Femur (tissue), 1 donor: Measurements from ENCODE around the gene TIAM2.
A peak's percentile ranks its signal among the peaks of the same experiment; 100 is the strongest.
"Not testable (repeated sequence)": the region's sequence is repeated elsewhere in the genome, so short reads cannot be mapped to it uniquely, and the experiment has no call there.

Experiments used
- DNase-seq: peaks from one replicate; pipeline ENCODE4 v3.0.0-alpha.2; 2017

TIAM2 gene

DNA sequence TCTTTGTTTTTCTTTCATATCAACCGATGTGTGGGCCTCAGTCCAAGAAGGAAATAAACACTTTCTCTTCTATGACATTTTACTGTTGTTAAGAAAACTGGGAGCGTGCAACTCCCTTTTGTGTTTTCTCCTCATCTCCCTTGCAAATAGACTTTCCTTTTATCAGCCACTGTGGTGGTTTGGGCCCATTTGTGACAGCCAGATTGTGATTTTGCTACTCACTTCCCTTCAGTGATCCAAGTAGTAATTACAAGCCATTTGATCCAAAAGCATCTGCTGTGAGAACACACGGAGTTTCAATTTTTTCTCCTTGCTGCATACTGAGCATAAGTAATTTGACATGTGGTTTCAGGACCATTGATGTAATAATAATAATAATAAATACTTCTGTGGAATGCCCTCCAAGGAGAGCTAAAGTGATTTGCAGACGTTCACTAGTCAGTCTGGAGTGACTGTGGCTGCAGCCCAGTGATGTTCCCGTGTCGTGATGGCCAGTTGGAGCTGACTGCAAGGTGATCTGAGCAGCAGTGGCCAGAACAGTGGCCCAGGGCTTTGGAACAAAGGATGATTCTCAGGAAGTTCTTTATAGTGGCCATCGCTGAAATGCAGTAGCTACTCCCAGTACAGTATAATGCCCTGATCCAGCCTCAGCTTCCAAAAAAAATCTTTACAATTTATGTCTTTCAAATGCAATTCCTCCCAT lies 176.8 kb downstream of the TIAM2 start:
- peak; percentile 70 for DNase-seq

DNA sequence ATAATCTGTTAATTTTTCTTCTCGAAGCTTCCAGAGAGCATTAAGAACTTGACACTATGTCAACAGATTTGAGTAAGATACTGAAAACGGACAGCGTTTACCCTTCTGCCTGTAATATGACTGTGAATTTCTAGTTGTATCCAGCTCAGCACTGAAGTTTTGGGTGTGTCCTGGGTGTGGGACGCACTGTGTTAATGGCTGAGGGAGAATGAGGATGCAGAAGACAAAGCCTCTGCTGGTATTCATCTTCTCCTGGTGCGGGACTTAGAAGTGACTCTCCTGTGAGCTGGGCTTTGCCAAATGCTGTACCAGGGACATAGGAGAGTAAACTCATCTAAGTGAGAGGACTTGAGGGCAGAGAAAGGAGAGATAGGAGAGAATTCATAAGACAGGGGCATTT lies 178.4 kb downstream of the TIAM2 start:
- DNase-seq = no peak

DNA sequence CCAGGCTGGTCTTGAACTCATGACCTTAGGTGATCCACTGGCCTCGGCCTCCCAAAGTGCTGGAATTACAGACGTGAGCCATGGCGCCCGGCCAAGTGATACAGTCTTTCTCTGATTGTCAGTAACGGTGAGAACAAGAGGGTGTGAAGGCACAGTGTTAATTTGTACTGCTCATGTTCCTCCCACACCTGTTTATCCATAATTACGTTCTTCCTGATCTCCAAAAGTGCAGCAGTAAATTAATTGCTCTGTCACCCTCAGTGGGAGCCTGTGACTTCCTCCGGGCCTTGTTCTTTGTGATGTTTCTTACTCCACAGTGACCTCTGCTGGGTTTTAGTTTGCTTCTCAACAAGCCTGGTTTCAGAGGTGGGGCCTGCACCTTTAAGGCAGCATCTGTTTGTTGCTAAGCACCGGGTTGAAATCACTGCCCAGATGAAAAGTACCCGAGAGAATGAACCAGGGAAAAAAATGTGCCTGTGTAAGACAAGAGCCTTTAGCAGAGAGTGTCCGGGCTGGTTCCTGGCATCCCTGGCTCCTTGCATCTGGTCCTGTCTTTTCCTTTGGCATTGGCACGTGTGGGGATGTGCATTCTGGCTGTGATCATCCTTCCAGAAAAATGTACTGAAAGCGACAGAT lies 179.6 kb downstream of the TIAM2 start:
- DNase-seq = peak; percentile 56

DNA sequence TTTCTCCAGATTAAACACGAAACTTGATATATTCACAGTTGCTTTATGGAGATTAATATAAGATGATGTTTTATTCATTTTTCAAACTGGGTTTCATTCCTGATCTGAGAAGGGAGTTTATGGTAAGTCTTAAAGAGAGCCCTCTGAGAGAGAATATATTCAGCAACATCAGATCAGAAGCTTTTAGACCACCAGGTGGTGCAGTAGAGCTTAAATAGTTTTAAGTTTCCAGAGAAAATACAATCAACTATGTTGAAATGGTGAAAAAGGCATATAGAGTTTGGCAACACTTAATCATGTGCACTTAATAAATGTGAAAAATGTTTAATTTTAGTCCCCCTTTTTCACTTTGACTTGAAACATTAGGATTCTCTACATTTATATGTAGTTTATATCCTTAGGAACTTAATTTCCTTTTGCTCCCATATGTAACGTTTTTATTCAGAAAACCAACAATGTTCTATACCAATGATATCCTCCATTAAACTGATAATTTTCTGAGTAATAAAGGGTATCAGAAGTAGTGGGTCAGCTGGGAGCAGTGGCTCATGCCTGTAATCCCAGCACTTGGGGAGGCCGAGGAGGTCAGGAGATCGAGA lies 182.3 kb downstream of the TIAM2 start:
- DNase-seq = no peak

DNA sequence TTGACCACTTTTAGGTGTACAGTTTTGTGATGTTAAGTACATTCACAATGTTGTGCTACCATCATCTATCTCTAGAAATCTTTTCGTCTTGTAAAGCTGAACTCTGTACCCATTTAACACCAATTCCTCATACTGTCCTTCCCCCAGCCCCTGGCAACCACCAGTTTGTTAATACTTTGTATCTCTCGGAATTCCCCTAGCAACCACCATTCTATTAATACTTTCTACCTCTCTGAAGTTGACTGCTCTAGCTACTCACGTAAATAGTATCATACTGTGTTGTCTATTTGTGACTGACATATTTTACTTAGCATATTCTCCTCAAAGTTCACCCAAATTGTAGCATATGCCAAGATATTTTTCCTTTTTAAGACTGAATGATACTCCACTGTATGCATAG lies 186.4 kb downstream of the TIAM2 start:
- no peak for DNase-seq

DNA sequence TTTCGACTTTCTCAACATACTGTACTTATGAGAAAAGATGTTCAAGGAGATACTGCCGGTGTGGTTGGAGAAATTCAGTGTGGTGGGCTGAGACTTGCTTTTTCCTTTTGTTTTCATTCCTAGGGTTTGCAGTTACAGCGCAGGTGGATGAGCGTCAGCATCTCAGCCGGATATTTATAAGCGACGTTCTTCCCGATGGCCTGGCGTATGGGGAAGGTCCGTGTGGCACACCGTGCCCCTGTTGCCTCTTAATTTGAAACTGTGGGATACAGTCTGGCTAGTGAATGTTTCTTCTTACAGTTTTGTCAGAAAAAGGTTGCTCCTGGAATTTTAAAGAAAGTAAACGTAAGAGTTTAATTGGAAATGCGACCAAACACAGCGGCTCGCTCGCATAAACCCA lies 187.0 kb downstream of the TIAM2 start:
- no peak for DNase-seq

DNA sequence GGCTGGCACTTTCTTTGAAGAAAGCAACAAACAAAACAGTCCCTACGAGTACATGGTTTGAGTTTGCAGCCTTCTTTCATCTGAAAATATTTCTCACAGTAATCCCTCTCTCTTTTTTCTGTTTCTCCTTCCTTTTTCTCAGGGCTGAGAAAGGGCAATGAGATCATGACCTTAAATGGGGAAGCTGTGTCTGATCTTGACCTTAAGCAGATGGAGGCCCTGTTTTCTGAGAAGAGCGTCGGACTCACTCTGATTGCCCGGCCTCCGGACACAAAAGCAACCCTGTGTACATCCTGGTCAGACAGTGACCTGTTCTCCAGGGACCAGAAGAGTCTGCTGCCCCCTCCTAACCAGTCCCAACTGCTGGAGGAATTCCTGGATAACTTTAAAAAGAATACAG lies 188.0 kb downstream of the TIAM2 start:
- no peak for DNase-seq

DNA sequence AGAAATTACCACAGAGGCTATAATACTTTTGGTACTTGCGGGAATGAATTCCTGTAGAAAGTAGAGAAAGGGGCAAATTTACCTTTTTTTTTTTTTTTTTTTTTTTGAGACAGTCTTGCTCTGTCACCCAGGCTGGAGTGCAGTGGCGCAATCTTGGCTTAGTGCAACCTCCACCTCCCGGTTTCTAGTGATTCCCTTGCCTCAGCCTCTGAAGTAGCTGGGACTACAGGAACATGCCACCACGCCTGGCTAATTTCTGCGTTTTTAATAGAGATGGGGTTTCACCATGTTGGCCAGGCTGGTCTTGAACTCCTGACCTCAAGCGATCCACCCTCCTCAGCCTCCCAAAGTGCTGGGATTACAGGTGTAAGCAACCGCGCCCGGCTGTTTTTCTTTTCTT lies 189.9 kb downstream of the TIAM2 start:
- DNase-seq = not testable (repeated sequence)

DNA sequence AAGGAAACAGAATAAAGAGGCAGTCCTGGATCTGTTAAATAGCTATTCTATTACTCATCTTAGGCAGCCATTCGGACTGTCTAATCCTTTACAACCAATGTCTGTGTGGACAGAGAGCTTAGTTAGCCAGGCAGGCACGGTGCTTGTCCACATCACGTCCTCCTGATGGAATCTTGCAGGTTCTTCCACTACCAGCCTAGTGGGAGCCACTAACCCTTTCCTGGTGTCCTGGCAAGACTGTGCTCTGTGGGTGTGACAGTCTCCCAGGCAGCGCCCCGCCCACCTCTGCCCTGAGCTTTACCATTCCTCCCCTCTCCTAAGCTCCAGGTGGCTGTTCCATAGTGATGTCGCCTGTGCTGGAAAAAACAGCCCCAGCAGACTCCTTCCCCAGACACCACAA lies 190.4 kb downstream of the TIAM2 start:
- no peak for DNase-seq

DNA sequence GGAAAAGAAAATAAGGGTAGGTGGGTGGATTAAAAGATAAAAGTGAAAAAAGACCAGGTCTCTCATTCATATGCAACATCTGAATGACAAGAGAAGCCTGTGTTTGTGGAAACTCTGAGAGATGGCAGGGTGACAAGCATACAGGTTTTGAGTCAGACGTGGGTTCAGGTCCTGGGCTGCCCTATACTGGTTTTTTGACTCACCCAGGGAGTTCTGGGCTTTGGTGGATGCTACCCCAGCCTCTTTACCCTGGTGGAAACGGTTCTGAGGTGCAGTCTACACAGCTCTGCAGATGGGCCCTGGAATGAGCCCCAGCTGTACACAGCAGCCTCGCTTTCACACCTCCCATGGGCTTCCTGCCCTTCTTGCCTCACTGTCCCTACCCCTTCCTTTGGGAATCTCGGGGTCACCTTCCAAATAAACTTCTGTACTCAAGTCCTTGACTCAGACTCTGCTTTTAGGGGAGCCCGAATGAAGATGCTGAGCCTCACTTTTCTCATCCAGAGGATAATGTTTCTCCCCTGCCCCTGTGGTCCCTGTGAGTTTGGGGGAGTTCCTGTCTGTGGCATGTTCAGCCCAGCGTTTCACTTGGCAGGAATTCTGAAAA lies 191.0 kb downstream of the TIAM2 start:
- DNase-seq = no peak

DNA sequence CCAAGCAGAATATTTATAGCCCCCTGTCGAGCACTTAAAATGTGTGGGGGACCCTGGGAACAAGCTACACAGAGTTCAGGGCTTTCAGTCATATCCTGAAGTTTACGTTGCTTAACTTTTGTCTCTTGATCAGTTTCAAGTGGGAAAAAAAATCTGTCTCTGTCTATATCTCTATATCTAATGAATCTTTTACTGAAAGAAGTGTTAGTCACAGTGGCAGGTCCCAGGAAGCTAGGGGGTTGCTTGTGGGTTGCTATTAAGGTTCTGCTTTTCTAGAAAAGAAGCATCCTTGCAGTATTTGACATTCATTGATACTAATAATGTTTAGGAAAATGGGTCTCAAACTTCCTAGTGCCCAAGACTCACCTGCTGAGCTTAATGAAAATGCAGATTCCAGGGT lies 192.0 kb downstream of the TIAM2 start:
- DNase-seq = no peak

DNA sequence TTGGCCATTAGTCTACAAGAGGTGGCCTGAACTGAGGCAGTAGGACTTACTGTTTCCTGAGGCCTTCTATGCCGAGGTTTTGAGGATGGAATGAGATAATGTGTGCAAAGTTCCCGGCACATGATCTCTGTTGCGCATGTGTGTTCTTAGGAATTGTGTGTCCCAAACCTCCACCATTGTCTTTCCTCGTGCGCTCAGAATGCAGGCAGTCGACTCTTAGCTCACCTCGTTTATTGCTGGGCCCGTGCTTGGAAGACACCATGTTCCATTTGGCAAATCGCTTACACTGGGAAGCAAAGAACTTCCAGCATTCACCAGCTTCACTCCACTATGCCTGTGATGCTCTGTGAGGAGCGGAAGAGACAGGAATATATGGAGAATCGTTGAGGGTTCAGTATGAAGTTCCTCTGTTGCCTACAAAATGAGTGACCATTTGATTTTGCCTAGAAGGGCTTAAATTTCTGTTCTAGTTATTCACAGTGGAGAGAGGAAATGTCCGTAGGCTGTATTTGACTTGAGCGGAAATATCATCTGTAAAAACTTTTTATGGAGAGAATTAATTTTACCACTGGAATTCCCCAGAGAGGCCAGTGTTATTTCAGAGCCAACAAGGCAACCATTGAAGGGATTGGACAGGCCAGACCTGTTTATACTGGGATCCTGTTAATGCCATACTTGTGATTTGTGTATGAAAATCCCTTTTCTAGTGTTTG lies 193.0 kb downstream of the TIAM2 start:
- DNase-seq = no peak

DNA sequence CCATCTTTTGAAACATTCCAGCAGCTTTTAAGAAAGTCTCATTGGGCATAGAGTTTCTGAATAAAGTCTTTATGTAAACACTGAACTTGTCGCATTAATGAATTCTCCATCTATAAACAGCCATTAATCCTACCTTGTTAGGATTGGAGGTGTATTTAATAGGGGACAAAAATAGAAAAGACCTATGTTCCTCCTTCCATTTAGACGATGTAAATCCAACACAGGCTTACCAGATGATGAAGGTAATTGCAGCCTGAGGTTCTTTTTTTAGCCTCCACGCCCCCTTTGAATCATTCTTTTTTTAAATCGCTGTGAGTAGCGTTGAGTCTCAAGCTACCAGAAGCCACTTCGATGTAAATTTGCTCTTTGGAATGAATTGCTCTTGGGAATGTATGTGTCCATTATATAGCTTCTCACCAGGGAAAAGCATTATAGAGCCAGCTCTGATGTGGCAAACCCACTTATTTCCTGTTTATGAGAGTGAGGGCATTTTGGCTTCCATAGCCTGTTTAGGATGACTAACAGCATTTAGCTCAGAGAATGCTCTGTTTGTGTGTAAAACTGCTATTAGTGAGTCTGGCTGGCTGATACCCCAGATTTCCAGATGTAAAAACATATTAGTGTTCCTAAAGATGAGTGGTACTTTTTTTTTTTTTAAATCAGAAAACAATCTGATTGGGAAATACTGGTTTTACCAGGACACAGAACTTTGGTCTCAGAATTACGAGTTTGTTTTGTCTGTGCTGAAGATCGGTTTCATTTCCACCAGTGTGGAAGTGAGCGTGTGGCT lies 193.8 kb downstream of the TIAM2 start:
- DNase-seq = peak; percentile 53

DNA sequence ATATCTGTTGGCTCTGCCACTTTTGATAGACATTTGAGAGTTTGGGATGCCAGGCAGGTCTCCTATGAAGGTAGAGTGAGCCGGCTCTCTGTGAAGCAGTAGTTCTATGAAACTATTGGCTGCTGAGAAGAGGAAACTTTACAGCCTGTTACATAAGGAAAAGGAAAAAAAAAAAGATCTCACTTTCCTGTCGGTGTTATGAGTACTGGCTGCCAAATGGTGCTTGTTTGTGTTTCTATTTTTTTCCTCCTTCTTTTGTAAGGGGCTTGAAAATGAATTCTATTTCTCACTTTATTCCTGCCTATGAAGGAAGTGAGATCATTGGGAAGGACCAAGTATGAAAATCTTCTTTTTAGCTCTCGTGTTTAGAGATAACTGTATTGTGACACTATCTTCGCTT lies 195.6 kb downstream of the TIAM2 start:
- DNase-seq = no peak

DNA sequence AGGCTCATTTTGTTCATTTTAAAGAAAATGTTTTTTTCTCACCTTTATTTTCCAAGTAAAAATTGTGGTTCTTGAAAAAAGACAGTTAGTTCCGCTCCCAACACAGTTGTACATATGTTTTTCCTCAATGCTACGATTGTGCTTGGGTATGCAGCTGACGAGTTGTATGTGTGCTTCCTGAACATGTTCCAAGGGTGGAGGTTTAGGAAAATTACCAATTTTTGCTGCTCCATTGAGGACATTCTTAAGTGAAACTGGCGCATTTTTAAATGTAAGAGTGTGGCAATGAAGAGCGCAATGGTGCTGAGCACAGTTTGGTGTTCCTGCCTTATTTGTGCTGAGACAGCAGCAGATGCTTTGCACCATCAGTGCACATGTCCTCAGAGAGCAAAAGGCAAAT lies 198.4 kb downstream of the TIAM2 start:
- no peak for DNase-seq

DNA sequence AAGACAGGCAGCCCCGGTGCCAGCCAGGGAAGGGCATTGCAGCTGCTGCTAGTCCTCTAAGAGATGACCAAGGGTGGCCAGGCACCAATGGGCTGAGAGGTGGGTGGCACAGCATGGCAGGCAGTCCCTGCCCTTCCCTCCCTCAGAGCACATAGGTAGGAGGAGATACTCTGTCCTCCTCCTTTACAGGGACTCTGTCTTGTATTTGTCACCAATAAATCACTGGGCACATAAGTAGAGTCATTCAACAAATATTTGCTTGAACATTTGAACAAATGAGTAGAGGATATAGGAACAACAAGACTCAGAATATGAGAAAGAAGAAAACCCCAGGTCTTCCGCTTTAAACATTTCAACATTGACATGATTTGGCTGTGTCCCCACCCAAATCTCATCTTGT lies 199.3 kb downstream of the TIAM2 start:
- no peak for DNase-seq

DNA sequence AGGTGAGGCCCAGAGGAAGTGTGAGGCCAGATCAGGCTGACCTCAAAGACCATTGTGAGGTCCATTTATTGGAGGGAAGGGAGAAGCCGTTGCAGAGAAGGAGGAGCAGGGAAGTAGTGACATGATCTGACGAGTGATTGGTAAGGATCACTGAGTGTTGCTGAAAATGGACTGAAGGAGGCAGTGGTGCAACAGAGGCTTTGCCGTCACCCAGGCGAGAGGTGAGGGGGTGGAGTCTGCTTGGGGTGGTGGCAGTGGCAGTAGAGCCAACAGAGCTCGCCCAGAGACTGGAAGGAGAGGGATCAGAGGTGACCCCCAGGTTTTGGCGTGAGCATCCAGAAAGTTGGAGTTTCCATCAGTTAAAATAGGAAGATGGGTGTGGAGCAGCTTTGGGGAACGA lies 200.8 kb downstream of the TIAM2 start:
- DNase-seq = no peak

DNA sequence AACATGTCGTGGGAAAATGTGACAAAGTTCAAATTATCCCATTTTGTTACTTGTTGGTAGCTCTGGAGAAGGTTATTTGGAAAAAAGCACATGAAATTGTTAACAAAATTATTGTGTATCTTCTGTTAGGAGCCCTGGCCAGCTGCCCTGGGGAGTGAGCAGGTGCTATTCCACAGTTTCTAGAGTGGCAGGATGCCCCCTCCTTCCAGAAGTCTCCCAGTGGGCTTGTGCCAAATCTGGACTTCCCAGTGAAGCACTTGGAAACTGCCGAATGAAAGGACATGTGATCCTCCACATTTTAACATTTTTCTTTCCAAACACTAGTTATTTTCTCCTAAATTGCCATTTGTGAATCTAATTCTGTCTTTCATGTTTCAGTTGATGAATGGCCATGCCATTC lies 201.8 kb downstream of the TIAM2 start:
- no peak for DNase-seq

DNA sequence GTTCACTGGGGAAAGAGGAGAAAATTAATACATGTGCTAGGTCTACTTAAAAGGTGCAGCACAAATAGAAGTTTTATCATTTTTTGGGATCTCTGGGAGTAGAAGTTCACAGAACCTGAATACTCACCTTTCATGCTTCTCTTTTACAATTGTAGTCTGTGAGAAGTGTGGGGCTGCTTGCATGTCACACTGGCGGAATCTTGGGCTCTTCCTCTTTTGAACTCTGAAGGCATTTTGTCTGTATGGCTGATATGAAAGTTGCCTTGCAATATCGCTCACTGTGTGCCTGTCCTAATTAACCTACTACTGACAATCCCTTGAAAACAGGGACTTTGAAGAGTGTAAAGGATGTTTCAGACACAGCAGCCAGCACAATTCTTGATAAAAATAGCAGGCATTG lies 202.8 kb downstream of the TIAM2 start:
- DNase-seq = no peak

DNA sequence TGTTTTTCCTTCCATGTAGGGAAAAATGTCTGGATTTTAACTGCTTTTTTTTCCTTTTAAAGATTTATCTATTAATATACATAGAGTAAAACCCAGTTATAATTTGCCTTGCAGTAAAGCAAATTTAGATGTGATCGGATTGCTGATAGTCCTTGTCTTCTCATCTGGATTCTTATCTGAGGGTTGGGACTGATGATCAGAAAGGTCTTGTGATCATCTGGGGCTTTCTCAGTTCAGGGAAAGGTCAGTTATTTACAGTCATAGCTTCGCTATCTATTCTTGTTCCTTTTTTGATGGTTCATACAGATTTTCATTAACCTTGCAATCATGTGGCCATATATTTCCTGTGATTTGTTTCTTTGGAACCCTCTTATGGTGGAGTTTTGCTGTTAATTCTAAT lies 204.9 kb downstream of the TIAM2 start:
- no peak for DNase-seq

DNA sequence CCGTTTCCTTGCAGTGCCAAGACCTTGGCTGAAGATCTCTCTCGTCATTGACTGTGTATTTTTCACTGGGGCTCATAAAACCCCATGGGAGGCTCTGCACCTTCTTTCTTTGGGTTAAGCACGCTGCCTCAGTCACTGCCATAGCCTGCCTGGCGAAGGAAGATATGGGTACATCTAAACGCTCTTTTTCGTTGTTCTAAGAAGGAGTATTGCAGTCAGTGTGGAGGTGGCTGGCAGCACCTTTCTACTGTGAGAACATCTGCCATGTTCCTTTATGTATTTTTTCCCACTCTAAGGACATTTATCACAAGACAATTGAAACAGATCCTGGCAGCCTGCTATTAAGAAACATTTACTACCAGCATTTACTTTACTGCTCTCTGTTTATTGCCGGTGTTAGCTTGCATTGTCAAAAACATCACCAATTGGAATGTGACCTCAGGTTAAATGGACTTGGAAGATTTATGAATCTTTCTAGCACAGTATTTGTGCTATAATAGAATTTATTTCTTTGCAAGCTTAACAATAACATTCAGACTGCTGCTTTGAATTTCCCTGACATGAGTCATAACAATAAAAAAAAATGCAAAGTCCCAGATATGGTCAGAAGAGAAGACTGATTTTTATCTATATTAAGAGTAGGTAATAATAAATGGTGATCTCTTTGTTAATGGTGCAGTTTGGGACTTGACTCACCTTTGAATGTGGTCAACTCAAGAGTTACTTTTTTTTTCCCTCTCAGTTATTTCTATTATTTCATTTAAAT lies 206.5 kb downstream of the TIAM2 start:
- no peak for DNase-seq

DNA sequence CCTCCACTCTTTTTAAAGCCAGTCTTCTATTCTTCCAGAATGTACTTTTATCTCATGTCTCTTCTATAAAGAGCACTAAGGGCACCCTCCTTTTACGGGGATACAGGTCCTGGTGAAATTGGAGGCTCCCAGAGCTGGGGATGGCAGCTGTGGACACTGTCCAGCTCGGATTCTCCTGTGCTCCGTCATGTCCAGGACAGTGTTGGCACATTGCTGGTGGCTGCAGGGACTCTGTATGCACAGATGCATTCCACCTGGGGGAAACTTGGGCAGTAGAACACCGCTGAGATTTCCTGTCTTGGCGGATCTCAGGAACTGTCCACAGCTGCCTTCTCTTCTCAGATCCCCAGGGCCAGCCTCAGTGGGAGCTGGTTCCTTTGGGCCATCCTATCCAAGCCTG lies 212.1 kb downstream of the TIAM2 start:
- DNase-seq = no peak
